Stimulated activated effector memory CD8-positive, alpha-beta T cell treated with anti-CD3 and anti-CD28 coated beads, Interleukin-12 subunit alpha, Interleukin-12 subunit beta, amount 100 ng/mL, for 72 hours (primary cell): ENCODE results near the gene RSAD1.

Experiments used
- ATAC-seq: fragments of 150-1000 bp; cut with Tn5 transposase; 2 replicates; pipeline ENCODE4 v1.10.0; 2021
- DNase-seq, 2 donors: peaks; one replicate each; pipeline ENCODE4 v3.0.0; 2021 to 2022; ENCODE audit warnings: low spot score in 2 of 2
- H3K27ac Mint-ChIP-seq: one replicate; pipeline ENCODE4 v1.8.0; 2022; ENCODE audit warnings: mild to moderate bottlenecking, mixed read lengths
- H3K36me3 Mint-ChIP-seq: one replicate; pipeline ENCODE4 v1.8.0; 2022; ENCODE audit warnings: mild to moderate bottlenecking, mixed read lengths
- H3K4me1 Mint-ChIP-seq: one replicate; pipeline ENCODE4 v1.8.0; 2022; ENCODE audit warnings: mixed read lengths
- H3K4me3 Mint-ChIP-seq: one replicate; pipeline ENCODE4 v1.8.0; 2022; ENCODE audit warnings: mild to moderate bottlenecking, mixed read lengths
- H3K9me3 Mint-ChIP-seq: one replicate; pipeline ENCODE4 v1.8.0; 2022; ENCODE audit warnings: mixed read lengths

Gene RSAD1

DNA sequence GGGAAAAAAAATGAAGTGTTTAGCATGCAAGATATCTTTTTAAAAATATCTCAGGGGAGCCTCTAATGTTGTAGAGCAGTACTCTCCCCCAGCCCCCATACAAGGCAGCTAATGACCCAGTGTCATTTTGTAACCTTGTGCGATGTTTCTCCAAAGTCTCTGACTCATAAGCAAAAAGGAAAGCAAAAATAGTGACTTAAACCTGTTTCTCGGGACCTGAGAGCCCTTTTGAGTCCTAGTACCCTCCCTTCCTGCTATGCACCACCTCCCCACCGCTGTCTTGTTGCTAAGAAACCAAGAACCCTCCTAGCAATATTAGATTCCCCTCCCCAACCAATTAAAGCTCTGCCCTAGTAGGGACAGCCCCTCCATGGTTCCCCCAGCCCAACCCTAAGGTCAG lies 32.4 kb downstream of the RSAD1 start:
- peak in 1 of 2 donors; percentile 81 for DNase-seq

GRCh38 chr17:50513495-50513894 lies 34.8 kb downstream of the RSAD1 start:
- ATAC-seq = no peak
- H3K4me3 Mint-ChIP-seq = no peak overlapping the region
- no peaks in the 10 kb centered on the region for H3K36me3 Mint-ChIP-seq
- H3K4me1 Mint-ChIP-seq = peaks cover 37% of the 10 kb centered on the region
- DNase-seq = no peak
- H3K9me3 Mint-ChIP-seq = no peaks in the 10 kb centered on the region
- no peak overlapping the region for H3K27ac Mint-ChIP-seq

More for the DNA sequence above, 32.4 kb downstream of the RSAD1 start:
- Mint-ChIP-seq H3K27ac (peak overlapping the region; percentile 88), H3K4me3 (peak overlapping the region; percentile 64), H3K36me3 (no peaks in the 10 kb centered on the region), H3K4me1 (peaks cover 44% of the 10 kb centered on the region), H3K9me3 (no peaks in the 10 kb centered on the region)
- peak; percentile 85 for ATAC-seq

DNA sequence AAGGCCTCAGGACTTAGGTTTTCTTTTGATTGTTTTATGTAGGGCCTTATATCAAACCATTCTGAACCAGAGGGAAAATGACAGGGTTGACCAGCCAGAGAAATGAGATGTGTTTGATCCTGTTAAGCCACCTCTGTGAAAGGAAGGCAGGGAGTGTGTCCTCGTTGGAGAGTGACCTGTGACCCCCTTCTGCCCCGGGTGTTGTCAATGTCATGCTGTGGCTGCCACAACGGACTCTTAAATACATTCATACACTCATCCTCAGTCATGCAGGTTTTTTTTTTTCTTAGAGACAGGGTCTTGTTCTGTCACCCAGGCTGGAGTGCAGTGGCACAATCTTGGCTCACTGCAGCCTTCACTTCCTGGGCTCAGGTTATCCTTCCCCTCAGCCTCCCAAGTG lies 35.7 kb downstream of the RSAD1 start:
- Mint-ChIP-seq H3K4me1 (peaks cover 28% of the 10 kb centered on the region), H3K4me3 (no peak overlapping the region), H3K36me3 (no peaks in the 10 kb centered on the region), H3K27ac (no peak overlapping the region), H3K9me3 (no peaks in the 10 kb centered on the region)
- no peak for ATAC-seq
- DNase-seq = no peak

DNA sequence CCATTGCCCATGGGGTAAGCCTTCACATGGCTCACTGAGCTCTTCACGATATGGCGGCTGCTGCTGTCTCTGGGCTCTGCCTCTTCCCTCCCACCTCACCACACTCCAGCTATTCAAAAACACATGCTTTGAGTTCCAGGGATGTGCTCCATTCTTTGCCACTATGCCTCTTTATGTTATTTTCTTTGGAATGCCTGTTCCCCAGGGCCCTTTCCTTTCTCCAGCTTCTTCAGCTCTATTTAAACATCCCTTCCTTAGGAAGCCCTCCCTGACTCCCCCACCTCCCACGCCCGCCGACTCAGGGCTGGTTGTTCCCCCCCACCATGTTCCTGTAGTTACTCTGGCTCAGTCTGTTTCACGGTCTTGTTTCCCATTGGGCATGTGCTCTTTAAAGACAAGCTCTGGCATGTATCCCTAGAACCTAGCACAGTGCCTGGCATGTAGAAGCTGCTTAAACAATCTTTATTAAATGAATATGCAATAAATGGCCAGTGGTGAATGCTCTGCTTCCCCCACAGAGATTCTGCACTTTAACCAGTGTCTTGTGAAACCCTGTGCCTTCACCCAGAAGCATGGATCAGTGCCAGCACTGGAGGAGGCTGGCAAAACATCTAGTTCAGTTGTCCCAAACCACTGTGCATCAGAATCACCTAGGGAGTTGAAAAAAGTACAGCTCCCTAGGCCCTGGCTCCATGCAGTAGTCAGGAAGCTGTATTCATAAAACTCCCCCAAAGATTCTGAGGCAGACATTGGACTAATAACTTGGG lies 36.5 kb downstream of the RSAD1 start:
- no peak for ATAC-seq
- no peaks in the 10 kb centered on the region for H3K9me3 Mint-ChIP-seq
- H3K4me3 Mint-ChIP-seq = no peak overlapping the region
- H3K27ac Mint-ChIP-seq = no peak overlapping the region
- H3K36me3 Mint-ChIP-seq = no peaks in the 10 kb centered on the region
- H3K4me1 Mint-ChIP-seq = peaks cover 21% of the 10 kb centered on the region
- DNase-seq = no peak

DNA sequence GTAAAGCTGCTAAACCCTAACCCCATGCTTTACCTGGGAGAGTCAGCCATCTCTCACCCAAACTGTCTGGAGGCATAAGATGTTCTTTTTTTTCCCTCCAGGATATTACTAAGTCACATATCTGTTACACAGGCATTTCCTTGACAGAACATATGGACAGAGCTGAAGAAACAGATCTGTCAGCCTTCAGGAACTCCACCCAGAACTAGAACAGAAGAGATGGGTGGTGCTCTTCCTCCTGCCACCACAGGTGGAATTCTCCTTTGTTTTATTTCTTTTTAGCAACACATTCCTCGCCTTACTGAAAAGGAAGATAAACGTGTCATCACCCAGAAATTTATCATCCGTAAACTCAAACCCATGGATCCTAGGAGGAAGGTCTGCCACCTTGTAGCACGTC lies 38.4 kb downstream of the RSAD1 start:
- Mint-ChIP-seq H3K4me1 (peaks cover 6% of the 10 kb centered on the region), H3K4me3 (no peak overlapping the region), H3K36me3 (no peaks in the 10 kb centered on the region), H3K9me3 (no peaks in the 10 kb centered on the region), H3K27ac (no peak overlapping the region)
- DNase-seq = no peak
- ATAC-seq = no peak

DNA sequence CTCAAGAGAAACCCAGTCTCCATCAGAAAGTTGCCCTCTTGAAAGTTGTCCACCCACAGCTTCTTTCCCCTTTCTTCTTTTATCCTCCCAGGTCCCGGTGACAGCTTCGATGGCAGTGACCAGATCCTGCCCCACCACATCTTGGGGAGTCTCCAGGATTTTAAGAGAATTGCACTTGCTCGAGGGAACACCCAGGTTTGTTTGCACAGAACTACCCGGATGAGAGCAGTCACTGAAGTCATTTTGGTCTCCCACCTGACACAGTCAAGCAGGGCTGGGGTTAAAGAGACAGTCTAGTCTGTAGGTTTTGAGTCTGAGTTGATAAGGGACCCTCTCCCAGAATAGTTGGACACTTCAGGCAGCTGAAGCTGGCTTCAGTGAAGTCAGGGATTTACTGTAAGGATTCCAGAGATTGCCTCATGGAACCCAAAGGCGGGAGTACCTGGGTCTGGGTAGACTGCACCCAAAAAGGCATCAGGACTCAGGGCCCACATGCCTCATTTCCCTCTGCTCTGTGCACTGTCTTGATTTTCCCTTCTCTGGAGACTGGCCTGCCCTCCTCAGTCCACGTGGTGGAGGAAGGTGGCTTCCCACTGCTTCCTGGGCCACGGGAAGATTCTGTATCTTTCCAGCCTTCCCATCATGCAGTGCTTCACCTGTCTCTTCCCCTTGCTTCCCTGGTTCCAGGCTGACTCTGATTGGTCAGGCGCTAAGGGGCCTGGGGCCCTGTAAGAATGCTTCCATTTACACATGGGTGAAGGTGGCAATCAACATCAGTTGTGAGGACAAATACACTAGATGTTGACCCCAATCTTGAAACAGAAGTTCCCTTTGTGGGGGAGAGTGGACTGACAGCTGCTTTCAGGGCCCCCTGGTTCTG lies 39.1 kb downstream of the RSAD1 start:
- no peak for ATAC-seq
- no peaks in the 10 kb centered on the region for H3K4me1 Mint-ChIP-seq
- H3K27ac Mint-ChIP-seq = no peak overlapping the region
- no peaks in the 10 kb centered on the region for H3K9me3 Mint-ChIP-seq
- DNase-seq = no peak
- H3K36me3 Mint-ChIP-seq = no peaks in the 10 kb centered on the region
- H3K4me3 Mint-ChIP-seq = no peak overlapping the region

DNA sequence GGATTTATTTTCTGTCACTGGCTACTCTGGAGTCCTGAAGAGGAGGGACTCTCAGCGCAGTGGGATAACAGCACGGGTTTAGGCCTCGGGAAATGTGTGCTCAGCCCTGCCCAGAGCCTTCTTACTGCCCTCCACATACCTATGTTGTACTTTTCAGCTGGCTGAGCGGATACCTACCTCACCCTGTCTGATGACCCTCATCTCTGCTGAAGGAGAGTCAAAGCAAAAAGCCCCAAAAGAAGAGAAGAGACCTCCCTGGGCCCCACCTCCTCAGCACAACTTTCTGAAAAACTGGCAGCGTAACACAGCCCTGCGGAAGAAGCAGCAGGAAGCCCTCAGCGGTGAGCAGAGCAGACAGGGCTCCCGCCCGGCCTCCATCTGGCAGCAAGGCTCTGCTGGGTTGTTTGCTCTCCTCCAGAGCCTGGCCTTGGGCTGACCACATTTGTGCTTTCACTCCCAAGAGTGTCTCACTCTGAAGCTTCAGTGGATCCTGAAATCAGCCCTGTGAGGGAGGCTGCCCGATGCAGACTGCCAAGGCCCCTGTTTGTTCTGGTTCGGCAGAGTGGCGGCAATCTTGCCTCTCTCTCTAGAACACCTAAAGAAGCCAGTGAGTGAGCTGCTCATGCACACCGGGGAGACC lies 39.8 kb downstream of the RSAD1 start:
- Mint-ChIP-seq H3K4me3 (no peak overlapping the region), H3K27ac (no peak overlapping the region), H3K9me3 (no peaks in the 10 kb centered on the region), H3K36me3 (no peaks in the 10 kb centered on the region), H3K4me1 (no peaks in the 10 kb centered on the region)
- ATAC-seq = no peak
- no peak for DNase-seq

DNA sequence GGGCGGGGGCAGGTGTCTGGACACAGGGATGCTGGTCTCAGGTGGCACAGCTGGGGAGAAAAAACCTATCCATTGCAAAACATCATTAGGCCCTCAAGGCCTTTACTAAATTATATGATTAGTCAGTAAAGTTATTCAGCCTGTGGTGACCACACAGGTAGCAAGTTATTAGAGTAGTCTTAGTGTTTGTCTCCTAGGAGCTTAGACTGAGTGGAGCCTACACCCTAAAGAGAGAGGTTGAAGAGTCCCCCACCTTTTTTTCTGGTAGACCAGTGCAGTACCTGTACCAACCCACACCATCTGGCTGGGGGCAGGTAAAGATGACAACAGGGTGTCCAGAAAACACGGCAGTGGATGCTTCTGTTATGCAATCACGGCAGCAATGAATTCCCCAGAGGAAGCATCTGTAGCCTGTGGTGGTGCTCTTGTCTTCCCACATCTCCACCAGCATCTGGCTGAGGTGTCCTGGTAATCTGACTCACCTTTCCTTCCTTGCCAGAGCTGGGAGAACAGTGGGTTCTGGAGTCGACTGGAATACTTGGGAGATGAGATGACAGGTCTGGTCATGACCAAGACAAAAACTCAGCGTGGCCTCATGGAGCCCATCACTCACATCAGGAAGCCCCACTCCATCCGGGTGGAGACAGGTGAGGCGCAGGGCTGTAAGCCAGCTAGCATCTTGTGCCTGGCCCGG lies 40.6 kb downstream of the RSAD1 start:
- Mint-ChIP-seq H3K9me3 (no peaks in the 10 kb centered on the region), H3K4me1 (no peaks in the 10 kb centered on the region), H3K27ac (no peak overlapping the region), H3K36me3 (no peaks in the 10 kb centered on the region), H3K4me3 (no peak overlapping the region)
- DNase-seq = no peak
- ATAC-seq = no peak

DNA sequence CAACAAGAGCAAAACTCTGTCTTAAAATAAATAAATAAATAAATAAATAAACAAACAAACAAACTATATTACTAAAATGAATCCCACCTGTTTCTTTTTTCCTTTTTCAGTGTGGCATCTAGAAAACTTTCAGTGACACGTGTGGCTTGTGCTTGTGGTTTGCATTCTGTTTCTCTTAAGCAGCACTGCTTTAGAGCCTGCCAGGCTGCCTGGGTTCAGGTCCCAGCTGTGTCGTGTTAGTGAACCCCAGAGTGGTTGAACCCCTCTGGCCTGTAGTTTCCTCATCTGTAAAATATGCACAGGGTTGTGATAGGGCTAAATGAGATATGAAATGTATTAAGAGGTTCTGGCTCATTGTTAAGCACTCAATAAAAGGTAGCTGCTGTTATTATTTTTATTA lies 41.8 kb downstream of the RSAD1 start:
- Mint-ChIP-seq H3K4me3 (no peak overlapping the region), H3K4me1 (no peaks in the 10 kb centered on the region), H3K36me3 (no peaks in the 10 kb centered on the region), H3K9me3 (no peaks in the 10 kb centered on the region), H3K27ac (no peak overlapping the region)
- ATAC-seq (no peak), DNase-seq (no peak)

DNA sequence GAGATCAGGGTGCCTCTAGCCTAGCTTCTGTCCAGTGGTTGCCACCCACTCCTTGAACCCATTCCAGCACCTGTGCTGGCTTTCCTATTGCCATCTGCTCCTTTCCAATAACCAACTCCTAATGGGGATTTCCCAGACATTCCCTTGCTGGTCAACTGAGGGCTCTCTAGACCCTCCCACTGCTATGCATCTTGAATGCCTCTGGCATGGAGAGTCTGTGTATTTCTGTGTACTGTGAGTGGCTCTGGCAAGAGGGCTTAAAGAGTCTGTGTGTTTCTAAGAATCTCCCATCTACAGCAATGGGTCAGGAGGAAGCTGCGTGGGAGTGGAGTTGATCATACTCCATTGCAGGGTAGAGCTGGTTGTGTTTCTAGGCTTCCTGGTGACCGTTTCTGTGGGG lies 42.9 kb downstream of the RSAD1 start:
- Mint-ChIP-seq H3K27ac (no peak overlapping the region), H3K36me3 (no peaks in the 10 kb centered on the region), H3K9me3 (no peaks in the 10 kb centered on the region), H3K4me3 (no peak overlapping the region), H3K4me1 (no peaks in the 10 kb centered on the region)
- DNase-seq = no peak
- ATAC-seq = no peak

DNA sequence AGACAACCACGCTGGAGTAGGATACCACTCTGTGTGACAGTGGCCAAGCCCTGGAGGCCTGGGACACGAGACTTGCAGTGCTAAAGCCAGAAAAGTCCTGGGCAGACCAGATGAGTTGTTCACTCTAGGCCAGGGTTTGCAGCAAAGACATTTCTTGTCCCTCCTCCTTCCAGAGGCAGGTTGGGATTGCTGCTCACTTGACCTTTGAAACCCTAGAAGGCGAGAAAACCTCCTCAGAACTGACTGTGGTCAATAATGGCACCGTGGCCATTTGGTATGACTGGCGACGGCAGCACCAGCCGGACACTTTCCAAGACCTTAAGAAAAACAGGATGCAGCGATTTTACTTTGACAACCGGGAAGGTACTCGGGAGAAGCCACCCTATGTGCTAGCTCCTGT lies 44.1 kb downstream of the RSAD1 start:
- Mint-ChIP-seq H3K4me3 (no peak overlapping the region), H3K4me1 (no peaks in the 10 kb centered on the region), H3K36me3 (no peaks in the 10 kb centered on the region), H3K9me3 (no peaks in the 10 kb centered on the region), H3K27ac (no peak overlapping the region)
- no peak for DNase-seq
- ATAC-seq = no peak

- no peak overlapping the region for H3K4me3 Mint-ChIP-seq
- no peaks in the 10 kb centered on the region for H3K4me1 Mint-ChIP-seq
- H3K9me3 Mint-ChIP-seq = no peaks in the 10 kb centered on the region
- H3K36me3 Mint-ChIP-seq = no peaks in the 10 kb centered on the region
- DNase-seq (no peak), ATAC-seq (no peak)
- H3K27ac Mint-ChIP-seq = no peak overlapping the region
These were observed 44.5 kb downstream of the RSAD1 start for GRCh38 chr17:50523208-50523607.

DNA sequence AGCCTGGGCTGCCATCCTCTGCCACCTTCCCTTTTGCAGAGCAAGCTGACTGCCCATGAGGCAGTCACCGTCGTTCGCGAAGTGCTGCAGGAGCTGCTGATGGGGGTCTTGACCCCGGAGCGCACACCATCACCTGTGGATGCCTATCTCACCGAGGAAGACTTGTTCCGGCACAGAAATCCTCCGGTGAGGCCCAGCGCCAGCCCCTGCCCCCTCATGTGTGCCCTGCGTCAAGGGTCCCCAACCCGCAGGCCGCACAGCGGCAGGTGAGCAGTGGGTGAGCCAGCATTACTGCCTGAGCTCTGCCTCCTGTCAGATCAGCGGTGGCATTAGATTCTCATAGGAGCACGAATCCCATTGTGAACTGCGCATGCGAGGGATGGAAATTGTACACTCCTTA lies 46.2 kb downstream of the RSAD1 start:
- no peak for ATAC-seq
- H3K4me1 Mint-ChIP-seq = no peaks in the 10 kb centered on the region
- no peak overlapping the region for H3K27ac Mint-ChIP-seq
- no peaks in the 10 kb centered on the region for H3K36me3 Mint-ChIP-seq
- DNase-seq = no peak
- no peaks in the 10 kb centered on the region for H3K9me3 Mint-ChIP-seq
- H3K4me3 Mint-ChIP-seq = no peak overlapping the region

GRCh38 chr17:50527155-50527762 lies 48.6 kb downstream of the RSAD1 start:
- H3K27ac Mint-ChIP-seq = no peak overlapping the region
- no peak for ATAC-seq
- no peak overlapping the region for H3K4me3 Mint-ChIP-seq
- no peaks in the 10 kb centered on the region for H3K9me3 Mint-ChIP-seq
- H3K36me3 Mint-ChIP-seq = no peaks in the 10 kb centered on the region
- DNase-seq = no peak
- H3K4me1 Mint-ChIP-seq = peaks cover 6% of the 10 kb centered on the region

DNA sequence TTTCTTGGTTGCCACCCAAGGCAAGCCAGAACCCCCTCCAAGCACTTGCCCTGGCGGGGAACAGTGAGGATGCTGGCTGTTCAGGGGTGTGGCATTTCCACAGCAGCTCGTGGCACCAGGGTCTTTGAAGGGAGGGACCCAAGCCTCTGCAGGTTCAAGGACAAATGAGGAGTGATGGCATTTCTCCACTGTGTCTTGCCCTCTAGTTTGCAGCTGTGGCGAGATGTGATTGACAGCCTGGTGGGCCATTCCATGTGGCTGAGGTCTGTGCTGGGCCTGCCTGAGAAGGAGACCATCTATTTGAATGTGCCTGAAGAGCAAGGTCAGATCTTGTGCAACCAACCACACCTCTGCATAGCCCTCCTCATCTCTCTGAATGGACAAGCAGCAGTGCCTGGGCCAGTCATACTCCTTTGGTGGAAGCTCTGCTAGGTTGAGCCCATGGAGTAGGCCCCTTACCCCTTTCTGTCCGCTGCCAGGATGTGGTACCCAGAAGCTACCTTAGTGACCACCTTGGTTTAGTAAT lies 49.4 kb downstream of the RSAD1 start:
- H3K27ac Mint-ChIP-seq = no peak overlapping the region
- H3K4me1 Mint-ChIP-seq = peaks cover 14% of the 10 kb centered on the region
- DNase-seq (no peak), ATAC-seq (no peak)
- H3K4me3 Mint-ChIP-seq = no peak overlapping the region
- H3K9me3 Mint-ChIP-seq = no peaks in the 10 kb centered on the region
- H3K36me3 Mint-ChIP-seq = no peaks in the 10 kb centered on the region
